HG03354 (cell line): Measurements from ENCODE around the gene KRTAP10-10.
"Not testable (repeated sequence)": the region's sequence is repeated elsewhere in the genome, so short reads cannot be mapped to it uniquely, and the experiment has no call there.

ENCODE experiments used
- ATAC-seq: cut with Tn5 transposase; IDR thresholded peaks from one replicate; pipeline ENCODE4 v1.9.1; 2021; ENCODE audit warnings: mild to moderate bottlenecking; ENCODE audit not compliant: unreplicated experiment, poor library complexity, severe bottlenecking

KRTAP10-10 gene

GRCh38 chr21:44670642-44671432 lies 33.7 kb downstream of the KRTAP10-10 start:
- ATAC-seq: no peak

DNA sequence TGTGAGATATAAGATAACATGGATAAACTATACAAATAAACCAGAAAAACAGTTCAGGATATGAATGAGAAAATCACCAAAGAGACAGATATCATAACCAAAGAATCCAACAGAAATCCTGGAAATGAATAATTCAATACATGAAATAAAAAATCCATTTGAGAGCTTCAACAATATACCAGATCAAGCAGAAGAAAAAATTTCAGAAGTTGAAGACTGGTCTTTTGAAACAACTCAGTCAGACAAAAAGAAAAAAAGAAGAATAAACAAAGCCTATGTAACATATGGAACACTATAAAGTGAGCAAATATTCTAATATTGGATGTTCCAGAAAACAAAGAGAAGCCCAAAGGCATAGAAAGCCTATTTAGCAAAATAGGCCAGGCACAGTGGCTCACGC lies 34.8 kb downstream of the KRTAP10-10 start:
- ATAC-seq: no peak

DNA sequence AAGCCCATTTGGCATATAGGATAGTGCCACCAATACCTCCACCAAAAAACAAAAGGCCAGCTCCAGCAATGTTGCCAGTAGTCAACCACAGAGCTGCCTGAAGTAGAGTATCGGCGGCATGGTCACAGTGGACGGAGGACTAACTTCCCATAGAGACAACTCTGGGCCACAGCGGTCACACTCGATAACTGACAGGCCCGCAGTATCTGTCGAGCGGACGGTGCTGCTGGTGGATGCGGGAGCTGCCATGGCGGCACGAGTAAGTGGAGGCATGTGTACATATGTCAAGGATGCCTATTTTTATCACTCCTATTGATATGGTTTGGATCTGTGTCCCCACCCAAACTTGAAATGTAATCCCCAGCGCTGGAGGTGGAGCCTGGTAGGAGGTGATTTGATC lies 40.7 kb downstream of the KRTAP10-10 start:
- ATAC-seq: no peak

DNA sequence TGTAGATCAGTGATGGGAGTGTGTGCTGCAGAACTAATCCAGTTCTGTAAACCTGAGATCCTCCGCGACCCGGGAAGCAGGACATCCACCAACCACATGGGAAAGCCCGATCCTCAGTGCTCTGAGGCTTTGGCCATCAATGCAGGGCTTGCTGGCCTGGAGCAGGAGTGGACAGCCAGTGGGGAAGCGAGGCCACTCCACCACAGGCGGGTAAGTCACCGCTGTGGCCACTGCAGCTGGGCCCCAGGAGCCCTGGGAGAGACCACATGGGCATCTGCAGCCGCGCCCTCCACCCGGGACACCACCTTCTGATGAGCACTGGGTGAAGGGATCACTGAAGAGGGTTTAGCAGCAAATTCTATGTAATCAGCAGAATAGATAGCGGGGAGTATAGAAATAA lies 44.0 kb downstream of the KRTAP10-10 start:
- ATAC-seq: no peak

GRCh38 chr21:44681861-44682579 lies 44.9 kb downstream of the KRTAP10-10 start, which contains the start of gene KRTAP12-1:
TSS of gene KRTAP12-1 (minus strand) at chr21:44682163. CDS start at chr21:44682123, 40 bp downstream.
- no peak for ATAC-seq

GRCh38 chr21:44682580-44683151 lies 45.5 kb downstream of the KRTAP10-10 start:
- no peak for ATAC-seq

DNA sequence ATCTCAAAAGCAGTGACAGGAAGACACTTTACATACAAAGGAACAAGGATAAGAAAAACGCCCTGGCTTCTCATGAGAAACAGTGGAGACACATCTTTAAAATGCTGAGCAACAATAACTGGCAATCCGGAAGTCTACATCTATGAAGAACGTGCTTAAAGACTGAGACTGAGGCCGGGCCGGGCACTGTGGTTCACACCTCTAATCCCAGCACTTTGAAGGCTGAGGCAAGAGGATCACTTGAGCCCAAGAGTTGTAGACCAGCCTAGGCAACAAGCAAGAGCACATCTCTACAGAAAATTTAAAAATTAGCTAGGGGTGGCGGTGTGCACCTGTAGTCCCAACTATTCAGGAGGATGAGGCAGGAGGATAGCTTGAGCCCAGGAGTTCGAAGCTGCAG lies 46.9 kb downstream of the KRTAP10-10 start:
- no peak for ATAC-seq

DNA sequence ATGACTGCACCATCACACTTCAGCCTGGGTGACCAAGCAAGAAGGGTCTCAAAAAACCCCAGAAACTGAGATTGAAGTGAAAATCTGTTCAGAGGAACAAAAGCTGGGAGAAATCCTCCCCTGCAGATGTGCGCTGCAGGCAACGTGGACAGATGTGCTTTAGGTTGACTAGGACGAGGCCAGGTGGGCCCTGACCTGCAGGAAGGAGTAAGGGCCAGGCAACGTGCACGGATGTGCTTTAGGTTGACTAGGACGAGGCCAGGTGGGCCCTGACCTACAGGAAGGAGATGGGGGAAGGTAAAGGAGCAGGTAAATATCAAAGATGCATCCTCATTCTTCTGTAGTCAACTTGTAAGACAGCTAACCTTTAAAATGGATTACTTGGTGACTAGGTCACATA lies 47.3 kb downstream of the KRTAP10-10 start:
- no peak for ATAC-seq

GRCh38 chr21:44685050-44685449 lies 47.9 kb downstream of the KRTAP10-10 start:
- ATAC-seq: not testable (repeated sequence)

DNA sequence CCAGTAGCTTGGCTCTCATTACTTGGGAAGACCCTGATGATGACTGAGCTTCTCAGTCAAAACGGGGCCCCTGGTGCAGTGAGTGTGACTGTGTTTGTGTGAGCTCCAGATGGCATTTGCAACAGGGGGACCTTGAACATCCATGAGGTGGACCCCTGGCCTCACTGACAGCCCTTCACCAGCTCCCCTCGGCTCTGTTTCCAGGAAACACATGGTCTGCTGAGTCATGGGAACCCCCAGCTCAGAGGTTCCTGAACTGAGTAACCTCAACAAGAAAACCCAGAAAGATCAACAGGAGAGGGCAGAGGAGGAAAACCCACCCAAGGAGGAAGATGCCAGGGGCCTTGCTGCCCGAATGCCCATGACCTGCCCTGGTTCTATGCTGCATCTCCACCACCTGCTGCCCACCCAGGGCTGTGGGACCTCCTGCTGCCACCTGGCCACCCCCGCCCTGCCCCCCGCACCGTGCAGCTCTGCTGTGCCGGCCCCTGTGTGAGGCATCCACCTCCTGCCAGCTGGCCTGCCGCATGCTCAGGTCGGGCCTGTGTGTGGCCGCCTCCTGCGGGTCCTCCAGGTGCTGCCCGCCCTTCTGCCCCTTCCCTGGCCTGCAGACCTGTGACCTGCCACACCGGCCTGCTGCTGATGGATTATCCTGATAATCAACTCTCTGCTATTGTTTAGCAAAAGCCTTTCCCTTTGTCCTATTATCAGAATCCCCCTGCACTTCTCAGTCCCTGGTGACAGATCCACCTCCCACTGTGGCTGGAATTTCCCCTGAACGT lies 49.0 kb downstream of the KRTAP10-10 start:
- no peak for ATAC-seq

GRCh38 chr21:44686843-44687561 lies 49.8 kb downstream of the KRTAP10-10 start:
- ATAC-seq: no peak

DNA sequence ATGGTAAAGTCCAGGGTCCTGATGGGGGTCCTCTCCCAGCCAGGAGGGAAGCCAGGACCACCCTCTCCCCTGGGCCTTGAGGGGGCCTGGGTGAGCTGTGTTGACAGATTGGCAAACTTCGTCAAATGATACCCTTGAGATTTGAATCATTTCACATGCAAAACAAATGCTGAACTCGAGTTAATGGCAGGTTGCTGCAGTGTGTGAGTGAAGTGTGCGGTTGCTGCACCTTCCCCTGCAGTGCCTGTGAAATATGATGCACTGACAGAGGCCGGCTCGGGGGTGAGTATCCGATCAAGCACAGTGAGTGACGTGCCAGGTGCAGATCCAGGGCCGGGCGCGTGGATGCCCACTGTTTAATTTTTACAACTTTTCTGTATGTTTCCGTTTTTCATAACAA lies 50.5 kb downstream of the KRTAP10-10 start:
- no peak for ATAC-seq
